H9 (cell line): ENCODE results near the gene ATP2A1. TPM values are rescaled to one million over a fixed set of nuclear protein-coding genes. Genes with fewer than 3 reads are reported as not detected.

Experiments
- DNase-seq: peaks from one replicate; pipeline ENCODE4 v3.0.0-alpha.2; 2017
- H2AFZ ChIP-seq: one replicate; pipeline ENCODE4 v1.6.1; 2013; ENCODE audit warnings: mild to moderate bottlenecking, low read length, control low read depth, moderate library complexity
- H2AK5ac ChIP-seq: 2 replicates; pipeline ENCODE4 v1.6.1; 2013; ENCODE audit warnings: low read length, control low read depth, mixed read lengths; ENCODE audit not compliant: insufficient read length
- H2BK120ac ChIP-seq: one replicate; pipeline ENCODE4 v1.6.1; 2013; ENCODE audit warnings: low read depth, mild to moderate bottlenecking, low read length, control low read depth, inconsistent platforms; ENCODE audit not compliant: poor library complexity, severe bottlenecking
- H2BK12ac ChIP-seq: 2 replicates; pipeline ENCODE4 v1.6.1; 2013; ENCODE audit warnings: low read length, control low read depth, mixed read lengths, low read depth; ENCODE audit not compliant: insufficient read length
- H2BK15ac ChIP-seq: 2 replicates; pipeline ENCODE4 v1.6.1; 2013; ENCODE audit warnings: low read depth, low read length, control low read depth
- H2BK20ac ChIP-seq: one replicate; pipeline ENCODE4 v1.6.1; 2013; ENCODE audit warnings: low read depth, mild to moderate bottlenecking, low read length, control low read depth, inconsistent platforms; ENCODE audit not compliant: poor library complexity, severe bottlenecking
- H2BK5ac ChIP-seq: 2 replicates; pipeline ENCODE4 v1.6.1; 2013; ENCODE audit warnings: low read length, control low read depth, mixed read lengths; ENCODE audit not compliant: insufficient read length
- H3K14ac ChIP-seq: 2 replicates; pipeline ENCODE4 v1.6.1; 2013; ENCODE audit warnings: low read length, control low read depth; ENCODE audit not compliant: insufficient read depth
- H3K18ac ChIP-seq: 2 replicates; pipeline ENCODE4 v1.6.1; 2013; ENCODE audit warnings: low read depth, mild to moderate bottlenecking, mixed read lengths, low read length, control low read depth; ENCODE audit not compliant: insufficient read length
- H3K23ac ChIP-seq: 2 replicates; pipeline ENCODE4 v1.6.1; 2013; ENCODE audit warnings: low read length, control low read depth, mixed read lengths, low read depth; ENCODE audit not compliant: insufficient read length
- H3K23me2 ChIP-seq: 2 replicates; pipeline ENCODE4 v1.6.1; 2013; ENCODE audit warnings: low read depth, mild to moderate bottlenecking, mixed read lengths, low read length, control low read depth; ENCODE audit not compliant: insufficient read length, poor library complexity, severe bottlenecking
- H3K27ac ChIP-seq: 2 replicates; pipeline ENCODE4 v1.5.1; 2013; ENCODE audit warnings: low read length, control low read depth, mixed read lengths, low read depth; ENCODE audit not compliant: insufficient read length
- H3K27me3 ChIP-seq: 2 replicates; pipeline ENCODE4 v1.6.1; 2013; ENCODE audit warnings: low read length, control low read depth, inconsistent platforms; ENCODE audit not compliant: insufficient read depth
- H3K4ac ChIP-seq: 2 replicates; pipeline ENCODE4 v1.6.1; 2013; ENCODE audit warnings: low read depth, mild to moderate bottlenecking, control low read depth, inconsistent platforms, low read length, moderate library complexity
- H3K4me1 ChIP-seq: 2 replicates; pipeline ENCODE4 v1.6.1; 2013; ENCODE audit warnings: low read length, control low read depth, inconsistent platforms; ENCODE audit not compliant: insufficient read depth
- H3K4me2 ChIP-seq: 2 replicates; pipeline ENCODE4 v1.6.1; 2013; ENCODE audit warnings: low read length, control low read depth, mixed read lengths; ENCODE audit not compliant: insufficient read length, insufficient read depth
- H3K56ac ChIP-seq: 2 replicates; pipeline ENCODE4 v1.6.1; 2013; ENCODE audit warnings: low read depth, mild to moderate bottlenecking, mixed read lengths, low read length, control low read depth; ENCODE audit not compliant: insufficient read length
- H3K79me1 ChIP-seq: 2 replicates; pipeline ENCODE4 v1.6.1; 2013; ENCODE audit warnings: low read depth, mild to moderate bottlenecking, moderate library complexity, low read length, control low read depth, inconsistent platforms; ENCODE audit not compliant: insufficient read depth, poor library complexity, severe bottlenecking
- H3K79me2 ChIP-seq: 2 replicates; pipeline ENCODE4 v1.6.1; 2013; ENCODE audit warnings: low read length, control low read depth, inconsistent platforms; ENCODE audit not compliant: insufficient read depth
- H3K9ac ChIP-seq: 2 replicates; pipeline ENCODE4 v1.6.1; 2013; ENCODE audit warnings: low read length, control low read depth, mixed read lengths; ENCODE audit not compliant: insufficient read length; ENCODE audit errors: extremely low read depth
- H3K9me3 ChIP-seq: one replicate; pipeline ENCODE4 v1.6.1; 2013; ENCODE audit warnings: low read depth, low read length, inconsistent platforms; ENCODE audit not compliant: control insufficient read depth
- H3T11ph ChIP-seq: one replicate; pipeline ENCODE4 v1.6.1; 2013; ENCODE audit warnings: mild to moderate bottlenecking, low read length, control low read depth, inconsistent platforms
- H4K20me1 ChIP-seq: one replicate; pipeline ENCODE4 v1.6.1; 2013; ENCODE audit not compliant: control insufficient read depth, insufficient read length, insufficient read depth
- H4K5ac ChIP-seq: 2 replicates; pipeline ENCODE4 v1.6.1; 2013; ENCODE audit warnings: low read depth, mild to moderate bottlenecking, mixed read lengths, low read length, control low read depth; ENCODE audit not compliant: insufficient read length
- H4K8ac ChIP-seq: replicated peaks from 2 replicates; pipeline ENCODE4 v1.6.1; 2013; ENCODE audit warnings: low read length, control low read depth, mixed read lengths, low read depth; ENCODE audit not compliant: insufficient read length
- H4K91ac ChIP-seq: 2 replicates; pipeline ENCODE4 v1.6.1; 2013; ENCODE audit warnings: low read depth, mild to moderate bottlenecking, moderate library complexity, mixed read lengths, low read length, control low read depth; ENCODE audit not compliant: insufficient read length
- H3K27ac Mint-ChIP-seq, 3 experiments: 2 replicates in 2 of 3; 3 replicates in 1 of 3; pipeline ENCODE4 v1.8.0; 2020 to 2021; ENCODE audit warnings: mixed read lengths in 3 of 3, mild to moderate bottlenecking in 1 of 3, moderate library complexity in 1 of 3
- H3K27me3 Mint-ChIP-seq: 2 replicates; pipeline ENCODE4 v1.8.0; 2021; ENCODE audit warnings: low read depth, mild to moderate bottlenecking, moderate library complexity, mixed read lengths
- H3K36me3 Mint-ChIP-seq, 3 experiments: 2 replicates in 2 of 3; 3 replicates in 1 of 3; pipeline ENCODE4 v1.8.0; 2020 to 2021; ENCODE audit warnings: low read depth in 3 of 3, mixed read lengths in 3 of 3; ENCODE audit not compliant: insufficient read depth in 1 of 3
- H3K4me1 Mint-ChIP-seq, 2 experiments: 2 replicates each; pipeline ENCODE4 v1.8.0; 2020; ENCODE audit warnings: mixed read lengths in 2 of 2
- H3K4me3 Mint-ChIP-seq, 2 experiments: 2 replicates in 1 of 2; 3 replicates in 1 of 2; pipeline ENCODE4 v1.8.0; 2020 to 2021; ENCODE audit warnings: mild to moderate bottlenecking in 2 of 2, mixed read lengths in 2 of 2, moderate library complexity in 1 of 2
- H3K9me3 Mint-ChIP-seq, 2 experiments: 2 replicates in 1 of 2; 3 replicates in 1 of 2; pipeline ENCODE4 v1.8.0; 2020; ENCODE audit warnings: mild to moderate bottlenecking in 2 of 2, mixed read lengths in 2 of 2, moderate library complexity in 1 of 2
- CTCF ChIP-seq: fragments of 200-600 bp; sonication (generic); conservative IDR thresholded peaks from 3 replicates; pipeline ENCODE4 v1.8.0; 2021; ENCODE audit warnings: antibody characterized with exemption, mild to moderate bottlenecking
- WGBS: extraction: QIAGEN DNeasy Blood & Tissue Kit; methylation state at CpG from one replicate; pipeline ENCODE4 v1.1.7; 2013; ENCODE audit warnings: missing lambda C conversion rate, low lambda C conversion rate, mixed read lengths; ENCODE audit not compliant: insufficient read length; ENCODE audit errors: extremely low coverage; 5-methylcytosine and 5-hydroxymethylcytosine counted together
- total RNA-seq: library from RNA; stranded (reverse); gene quantifications from 2 replicates; pipeline ENCODE4 v1.2.1, GENCODE V29; 2021

ATP2A1 gene
- total RNA-seq, 1 experiment from 2014 or later: 4.6 TPM

DNA sequence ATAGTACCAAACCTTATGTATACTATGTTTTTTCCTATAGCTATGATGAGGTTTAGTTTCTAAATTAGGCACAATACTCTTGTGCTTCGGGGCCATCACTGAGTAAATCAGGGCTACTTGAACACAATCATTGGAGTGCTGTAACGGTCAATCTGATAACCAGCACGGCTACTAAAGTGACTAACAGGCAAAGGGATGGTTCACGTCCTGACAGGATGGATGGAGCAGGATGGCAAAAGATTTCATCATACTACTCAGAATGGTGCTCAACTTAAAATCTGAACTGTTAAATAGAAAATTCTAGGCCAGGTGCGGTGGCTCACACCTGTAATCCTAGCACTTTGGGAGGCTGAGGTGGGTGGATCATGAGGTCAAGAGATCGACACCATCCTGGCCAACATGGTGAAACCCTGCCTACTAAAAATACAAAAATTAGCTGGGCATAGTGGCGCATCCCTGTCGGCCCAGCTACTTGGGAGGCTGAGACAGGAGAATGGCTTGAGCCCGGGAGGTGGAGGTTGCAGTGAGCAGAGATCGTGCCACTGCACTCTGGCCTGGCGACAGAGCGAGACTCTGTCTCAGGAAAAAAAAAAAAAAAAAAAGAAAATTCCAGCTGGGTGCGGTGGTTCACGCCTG, 39.2 kb upstream of the ATP2A1 start:
- H3K23ac ChIP-seq: no peak overlapping the region
- no peak overlapping the region for H2BK20ac ChIP-seq
- no peak overlapping the region for H2BK12ac ChIP-seq
- no peak overlapping the region for H4K8ac ChIP-seq
- H3K18ac ChIP-seq: no peak overlapping the region
- H3K79me1 ChIP-seq: no peaks in the 10 kb centered on the region
- Mint-ChIP-seq H3K36me3 (peaks cover 35 to 81% (median 68%) of the 10 kb centered on the region in 3 experiments; a peak in 6 of 7 replicates), H3K9me3 (no peaks in the 10 kb centered on the region), H3K27ac (peak overlapping the region in 2 of 3 experiments; percentile 59 to 70; a peak in 3 of 7 replicates), H3K27me3 (no peaks in the 10 kb centered on the region; the same call in 1 of the 2 replicates), H3K4me1 (no peaks in the 10 kb centered on the region), H3K4me3 (no peak overlapping the region)
- no peaks in the 10 kb centered on the region for H3K9me3 ChIP-seq
- H3K27ac ChIP-seq: no peak overlapping the region
- no peak overlapping the region for H3K4me2 ChIP-seq
- no peak overlapping the region for H3K4ac ChIP-seq
- H2BK120ac ChIP-seq: no peak overlapping the region
- no peak overlapping the region for H4K91ac ChIP-seq
- H2AFZ ChIP-seq: no peak overlapping the region
- H3K27me3 ChIP-seq: no peaks in the 10 kb centered on the region
- no peak overlapping the region for H3K56ac ChIP-seq
- no peak overlapping the region for H3T11ph ChIP-seq
- H4K20me1 ChIP-seq: no peaks in the 10 kb centered on the region
- no peak overlapping the region for H3K9ac ChIP-seq
- WGBS: no CpG with 5 or more reads among the region's 14 CpGs
- TF ChIP-seq CTCF: no peak
- no peak overlapping the region for H2AK5ac ChIP-seq
- H3K4me1 ChIP-seq: no peaks in the 10 kb centered on the region
- no peak overlapping the region for H2BK5ac ChIP-seq
- H3K79me2 ChIP-seq: no peaks in the 10 kb centered on the region
- no peak for DNase-seq
- H3K14ac ChIP-seq: no peak overlapping the region
- H2BK15ac ChIP-seq: no peak overlapping the region
- no peak overlapping the region for H4K5ac ChIP-seq
- H3K23me2 ChIP-seq: no peaks in the 10 kb centered on the region
